H1 (cell line): Measurements from ENCODE around the gene EGFL6. TPM values are rescaled to one million over a fixed set of nuclear protein-coding genes. Genes with fewer than 3 reads are reported as not detected.

Experiments used
- CTCF ChIA-PET: fragments of 300-600 bp; sonication (Branson Sonifier 250); formaldehyde crosslinking; loops from one replicate; lab custom pipeline; 2021; ENCODE audit not compliant: partially characterized antibody; lab: Charles Lee
- POLR2A ChIA-PET: fragments of 300-600 bp; sonication (Branson Sonifier 250); formaldehyde crosslinking; loops from one replicate; lab custom pipeline; 2021; ENCODE audit warnings: inconsistent platforms; ENCODE audit not compliant: partially characterized antibody; lab: Charles Lee
- DNase-seq, 2 experiments: peaks; one replicate each; pipeline versions ENCODE4 v3.0.0 to v3.0.0-alpha.2; 2010 to 2022; ENCODE audit warnings: low spot score in 2 of 2, low read depth in 1 of 2, mixed read lengths in 1 of 2
- FAIRE-seq: peaks from 2 replicates; lab custom pipeline; 2011; peaks lifted over from hg19 to GRCh38; lab: Jason Lieb, UNC
- H2AFZ ChIP-seq: 2 replicates; pipeline ENCODE4 v1.8.1; 2012; ENCODE audit warnings: low read length, inconsistent platforms
- H2AK5ac ChIP-seq: 2 replicates; pipeline ENCODE4 v1.6.1; 2013; ENCODE audit warnings: low read depth, low read length
- H2BK120ac ChIP-seq: replicated peaks from 2 replicates; pipeline ENCODE3; 2013; ENCODE audit warnings: low read depth, low read length, inconsistent platforms
- H2BK12ac ChIP-seq: 2 replicates; pipeline ENCODE4 v1.6.1; 2013; ENCODE audit warnings: low read depth, low read length
- H2BK15ac ChIP-seq: 2 replicates; pipeline ENCODE4 v1.6.1; 2013; ENCODE audit warnings: low read length
- H2BK20ac ChIP-seq: 2 replicates; pipeline ENCODE4 v1.6.1; 2013; ENCODE audit warnings: low read length
- H2BK5ac ChIP-seq: 2 replicates; pipeline ENCODE4 v1.6.1; 2013; ENCODE audit warnings: low read depth, low read length
- H3K14ac ChIP-seq: 2 replicates; pipeline ENCODE4 v1.6.1; 2013; ENCODE audit warnings: inconsistent platforms; ENCODE audit not compliant: insufficient read length
- H3K18ac ChIP-seq: 2 replicates; pipeline ENCODE4 v1.6.1; 2013; ENCODE audit warnings: low read length; ENCODE audit errors: extremely low read depth
- H3K23ac ChIP-seq: 2 replicates; pipeline ENCODE4 v1.6.1; 2013; ENCODE audit warnings: inconsistent platforms; ENCODE audit not compliant: insufficient read length
- H3K23me2 ChIP-seq: 2 replicates; pipeline ENCODE4 v1.6.1; 2013; ENCODE audit warnings: low read depth, low read length
- H3K27ac ChIP-seq: 2 replicates; pipeline ENCODE4 v1.6.1; 2011; ENCODE audit warnings: low read depth, low read length, inconsistent platforms
- H3K27me3 ChIP-seq, 4 experiments: replicated peaks in 1 of 4; 1 replicate in 1 of 4; 2 replicates in 3 of 4; pipeline versions ENCODE4 v1.6.1 to v1.8.1; 2011 to 2013; ENCODE audit warnings: low read length in 3 of 4, mild to moderate bottlenecking in 3 of 4, inconsistent platforms in 2 of 4, mixed read lengths in 2 of 4, moderate library complexity in 1 of 4; ENCODE audit not compliant: control insufficient read depth in 3 of 4, insufficient read depth in 3 of 4; ENCODE audit errors: extremely low read depth in 1 of 4
- H3K36me3 ChIP-seq, 4 experiments: 2 replicates each; pipeline versions ENCODE4 v1.6.1 to v1.8.1; 2011 to 2013; ENCODE audit warnings: mild to moderate bottlenecking in 4 of 4, low read length in 3 of 4, moderate library complexity in 2 of 4, control low read depth in 1 of 4, inconsistent platforms in 1 of 4; ENCODE audit not compliant: insufficient read depth in 4 of 4, control insufficient read depth in 2 of 4
- H3K4ac ChIP-seq: replicated peaks from 2 replicates; pipeline ENCODE3; 2013; ENCODE audit warnings: low read length, low read depth, mixed read lengths, inconsistent platforms; ENCODE audit not compliant: insufficient read length
- H3K4me1 ChIP-seq, 4 experiments: replicated peaks in 1 of 4; 1 replicate in 1 of 4; 2 replicates in 3 of 4; pipeline versions ENCODE4 v1.6.1 to v1.8.1; 2011 to 2013; ENCODE audit warnings: low read length in 3 of 4, inconsistent platforms in 2 of 4, mixed read lengths in 1 of 4; ENCODE audit not compliant: insufficient read depth in 4 of 4, control insufficient read depth in 3 of 4
- H3K4me2 ChIP-seq, 2 experiments: 2 replicates each; pipeline versions ENCODE4 v1.6.1 to v1.8.1; 2011 to 2013; ENCODE audit warnings: low read depth in 2 of 2, low read length in 2 of 2, control low read depth in 1 of 2, inconsistent platforms in 1 of 2, mild to moderate bottlenecking in 1 of 2; ENCODE audit not compliant: insufficient read depth in 1 of 2
- H3K4me3 ChIP-seq, 4 experiments: fragments of 200-600, 300-600 bp in 1 of 4; sonication (generic), shearing (Covaris generic), sonication (Bioruptor Twin) in 1 of 4; 2 replicates each; pipeline versions ENCODE4 v1.5.1 to v1.8.1; 2011 to 2016; ENCODE audit warnings: low read length in 4 of 4, low read depth in 3 of 4, control low read depth in 2 of 4, inconsistent platforms in 2 of 4, mild to moderate bottlenecking in 2 of 4, mixed read lengths in 1 of 4, moderate library complexity in 1 of 4; ENCODE audit not compliant: insufficient read depth in 2 of 4; ENCODE audit errors: extremely low read depth in 1 of 4
- H3K56ac ChIP-seq: replicated peaks from 2 replicates; pipeline ENCODE3; 2013; ENCODE audit warnings: low read depth, mild to moderate bottlenecking, mixed read lengths, low read length, inconsistent platforms; ENCODE audit not compliant: insufficient read length
- H3K79me1 ChIP-seq: 2 replicates; pipeline ENCODE4 v1.6.1; 2013; ENCODE audit warnings: low read depth, low read length, control low read depth
- H3K79me2 ChIP-seq, 2 experiments: 2 replicates each; pipeline versions ENCODE4 v1.6.1 to v1.8.1; 2012 to 2013; ENCODE audit warnings: low read length in 2 of 2, mild to moderate bottlenecking in 2 of 2, inconsistent platforms in 1 of 2; ENCODE audit not compliant: insufficient read depth in 2 of 2, control insufficient read depth in 1 of 2
- H3K9ac ChIP-seq, 4 experiments: replicated peaks in 1 of 4; 1 replicate in 1 of 4; 2 replicates in 3 of 4; pipeline versions ENCODE4 v1.6.1 to v1.8.1; 2011 to 2013; ENCODE audit warnings: low read depth in 3 of 4, low read length in 3 of 4, control low read depth in 2 of 4, mild to moderate bottlenecking in 2 of 4, moderate library complexity in 2 of 4, inconsistent platforms in 1 of 4; ENCODE audit errors: extremely low read depth in 1 of 4
- H3K9me3 ChIP-seq, 2 experiments: 2 replicates each; pipeline versions ENCODE4 v1.6.1 to v1.8.1; 2012 to 2013; ENCODE audit warnings: mild to moderate bottlenecking in 2 of 2, moderate library complexity in 2 of 2, control low read depth in 1 of 2, inconsistent platforms in 1 of 2, low read depth in 1 of 2, low read length in 1 of 2, mixed read lengths in 1 of 2; ENCODE audit not compliant: insufficient read depth in 2 of 2
- H4K20me1 ChIP-seq, 2 experiments: replicated peaks in 1 of 2; 2 replicates each; pipeline versions ENCODE3 to v1.8.1; 2011 to 2013; ENCODE audit warnings: inconsistent platforms in 2 of 2, low read length in 2 of 2, mild to moderate bottlenecking in 1 of 2; ENCODE audit not compliant: insufficient read depth in 2 of 2, control insufficient read depth in 1 of 2
- H4K5ac ChIP-seq: 2 replicates; pipeline ENCODE4 v1.6.1; 2013; ENCODE audit warnings: low read length, low read depth, mixed read lengths, inconsistent platforms; ENCODE audit not compliant: insufficient read length
- H4K8ac ChIP-seq: 2 replicates; pipeline ENCODE4 v1.8.0; 2013; ENCODE audit warnings: mild to moderate bottlenecking, moderate library complexity, low read length, inconsistent platforms; ENCODE audit not compliant: insufficient read depth; ENCODE audit errors: extremely low read depth
- H4K91ac ChIP-seq: replicated peaks from 2 replicates; pipeline ENCODE3; 2013; ENCODE audit warnings: low read length, mixed read lengths, inconsistent platforms; ENCODE audit not compliant: insufficient read length
- KDM1A ChIP-seq: fragments of 200-600, 300-600 bp; sonication (generic); IDR thresholded peaks from 2 replicates; pipeline ENCODE4 v1.7.1; 2016; ENCODE audit warnings: mild to moderate bottlenecking, low read length, borderline replicate concordance
- RXRA ChIP-seq: IDR thresholded peaks from 2 replicates; pipeline ENCODE4 v1.6.1; 2011; ENCODE audit warnings: low read depth, mild to moderate bottlenecking, low read length, moderate library complexity; ENCODE audit not compliant: insufficient read depth
- polyA plus RNA-seq, 7 experiments: library from polyadenylated mRNA; depleted of rRNA in 3 of 7; stranded (reverse) in 5 of 7; unstranded in 2 of 7; fragments of >200 nt in 5 of 7; fragments of 200-250 nt in 2 of 7; gene quantifications; 1 replicate in 5 of 7; 2 replicates in 1 of 7; 4 replicates in 1 of 7; pipeline versions ENCODE4 v1.2.1 to v1.2.3, GENCODE V29; 2011 to 2013; ENCODE audit warnings: missing spikeins in 2 of 7, mixed read lengths in 2 of 7
- total RNA-seq: library from RNA; stranded (reverse); fragmentation: NEBNext Ultra II Directional; extraction: Animal tissue kit (Norgen Biotek cat#: 25700); gene quantifications from 2 replicates; pipeline ENCODE4 v1.2.1, GENCODE V29; 2021

Gene EGFL6
- total and polyA plus RNA-seq, 2 of the 8 experiments (the other 6 are each of a cell fraction or from before 2014, with no cell fraction given), result 0.93 to 1.1 TPM

DNA sequence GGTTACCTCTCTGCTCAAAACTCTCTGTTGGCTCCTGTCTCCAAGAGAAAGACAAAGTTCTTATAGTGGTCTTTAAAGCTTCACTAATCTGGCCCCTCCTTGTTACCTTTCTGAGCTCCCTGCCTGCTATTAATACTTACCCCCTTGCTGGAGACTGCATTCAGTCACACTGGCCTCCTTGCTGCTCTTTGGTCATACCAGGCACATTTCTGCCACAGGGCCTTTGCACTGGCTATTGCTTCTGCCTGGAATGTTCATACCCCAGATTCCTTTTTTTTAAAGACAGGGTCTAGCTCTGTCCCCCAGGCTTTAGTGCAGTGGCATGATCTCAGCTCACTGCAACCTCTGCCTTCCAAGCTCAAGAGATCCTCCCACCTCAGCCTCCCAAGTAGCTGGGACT, 103.6 kb downstream of the EGFL6 start:
- Histone ChIP-seq H3K23me2 (no peaks in the 10 kb centered on the region), H3K27me3 (no peaks in the 10 kb centered on the region), H3K79me1 (no peaks in the 10 kb centered on the region), H3K56ac (no peak overlapping the region), H2BK20ac (no peak overlapping the region), H3K23ac (no peak overlapping the region), H3K4me1 (no peaks in the 10 kb centered on the region), H2BK12ac (no peak overlapping the region), H3K4ac (no peak overlapping the region), H2BK5ac (no peak overlapping the region), H4K20me1 (no peaks in the 10 kb centered on the region), H3K36me3 (no peaks in the 10 kb centered on the region), H3K9ac (no peak overlapping the region), H3K14ac (no peak overlapping the region), H3K27ac (no peak overlapping the region), H4K8ac (no peak overlapping the region), H2BK15ac (no peak overlapping the region), H3K18ac (no peak overlapping the region), H2AK5ac (no peak overlapping the region), H4K91ac (no peak overlapping the region), H3K79me2 (no peaks in the 10 kb centered on the region), H3K9me3 (no peaks in the 10 kb centered on the region), H3K4me3 (no peak overlapping the region), H4K5ac (no peak overlapping the region), H3K4me2 (no peak overlapping the region), H2BK120ac (no peak overlapping the region), H2AFZ (no peak overlapping the region)
- FAIRE-seq, result no peak
- no peak for DNase-seq
- POLR2A ChIA-PET, result no interaction called here
- peak; percentile 43; the same call in 1 of the 2 replicates for TF ChIP-seq KDM1A
- TF ChIP-seq RXRA, result no peak
- CTCF ChIA-PET, result no interaction called here
